GM19438 (cell line): ENCODE results near the gene SND1.

Experiments used
- ATAC-seq: cut with Tn5 transposase; IDR thresholded peaks from one replicate; pipeline ENCODE4 v1.9.1; 2021; ENCODE audit warnings: low read depth; ENCODE audit not compliant: unreplicated experiment

SND1 gene

GRCh38 chr7:127651556-127652332, at the start of gene SND1:
TSS of gene SND1 (plus strand) at chr7:127652194. CDS start at chr7:127652374, 180 bp downstream.
- peak; percentile 95 for ATAC-seq

GRCh38 chr7:127608446-127608845, 43.5 kb upstream of the SND1 start:
- no peak for ATAC-seq

GRCh38 chr7:127609297-127609696, 42.7 kb upstream of the SND1 start:
- ATAC-seq, result no peak

GRCh38 chr7:127612263-127612662, 39.7 kb upstream of the SND1 start:
- no peak for ATAC-seq

GRCh38 chr7:127616724-127617123, 35.3 kb upstream of the SND1 start:
- ATAC-seq, result no peak

GRCh38 chr7:127618042-127618441, 34.0 kb upstream of the SND1 start, which contains the start of gene PAX4:
TSS of gene PAX4 (minus strand) at chr7:127618142. CDS start at chr7:127615928, 2,214 bp downstream.
- ATAC-seq, result no peak

- ATAC-seq, result no peak
These were observed 33.2 kb upstream of the SND1 start for GRCh38 chr7:127618775-127619174.

GRCh38 chr7:127619681-127620405, 32.2 kb upstream of the SND1 start:
- ATAC-seq, result no peak

GRCh38 chr7:127620406-127621233, 31.4 kb upstream of the SND1 start:
- ATAC-seq, result no peak

GRCh38 chr7:127625331-127625730, 26.7 kb upstream of the SND1 start:
- no peak for ATAC-seq

GRCh38 chr7:127628445-127628844, 23.5 kb upstream of the SND1 start:
- no peak for ATAC-seq

- no peak for ATAC-seq
These were observed 22.6 kb upstream of the SND1 start for GRCh38 chr7:127629268-127629854.

- no peak for ATAC-seq
These were observed 19.6 kb upstream of the SND1 start for GRCh38 chr7:127632276-127632910.

GRCh38 chr7:127635659-127636285, 16.2 kb upstream of the SND1 start:
- no peak for ATAC-seq

GRCh38 chr7:127638197-127638596, 13.8 kb upstream of the SND1 start:
- no peak for ATAC-seq

GRCh38 chr7:127644484-127644883, 7.5 kb upstream of the SND1 start:
- no peak for ATAC-seq

GRCh38 chr7:127647636-127648035, 4.4 kb upstream of the SND1 start:
- no peak for ATAC-seq

- no peak for ATAC-seq
These were observed 3.0 kb upstream of the SND1 start for GRCh38 chr7:127648986-127649385.

- peak; percentile 1 for ATAC-seq
These were observed 993 bp upstream of the SND1 start for GRCh38 chr7:127650847-127651555.
